SK-N-SH (cell line): ENCODE measurements around the gene ACOT4. TPM values are rescaled to one million over a fixed set of nuclear protein-coding genes. Genes with fewer than 3 reads are reported as not detected.
"Not testable (repeated sequence)": the region's sequence is repeated elsewhere in the genome, so short reads cannot be mapped to it uniquely, and the experiment has no call there.

Source experiments
- CTCF ChIA-PET: fragments of 300-600, 350-600 bp; formaldehyde crosslinking; extraction: SDS; loops from one replicate; lab custom pipeline; 2021; lab: Yijun Ruan, JAX
- POLR2A ChIA-PET: fragments of 350-600 bp; sonication (Branson Sonifier 250); formaldehyde crosslinking; extraction: SDS; loops from one replicate; lab custom pipeline; 2020; ENCODE audit warnings: antibody characterized with exemption, inconsistent platforms; lab: Yijun Ruan, JAX
- DNase-seq: peaks from one replicate; pipeline ENCODE4 v3.0.0; 2012
- H2AFZ ChIP-seq: fragments of 200-600 bp; sonication (generic); 2 replicates; pipeline ENCODE4 v1.8.1; 2016; ENCODE audit warnings: antibody characterized with exemption, mild to moderate bottlenecking, low read depth
- H3F3A ChIP-seq: fragments of 200-600 bp; sonication (generic); replicated peaks from 2 replicates; pipeline ENCODE3; 2016; ENCODE audit warnings: antibody characterized with exemption, mild to moderate bottlenecking; ENCODE audit not compliant: insufficient read depth
- H3K27ac ChIP-seq, 2 experiments: fragments of 200-500 bp in 1 of 2; fragments of 200-600 bp in 1 of 2; sonication (Bioruptor generic) in 1 of 2; sonication (generic), shearing (Covaris generic) in 1 of 2; 2 replicates each; pipeline versions ENCODE4 v1.5.1 to v1.6.1; 2014 to 2016; ENCODE audit warnings: low read depth in 2 of 2, inconsistent platforms in 1 of 2, low read length in 1 of 2, mild to moderate bottlenecking in 1 of 2, mixed read lengths in 1 of 2
- H3K27me3 ChIP-seq: fragments of 200-600 bp; sonication (generic), shearing (Covaris generic); 2 replicates; pipeline ENCODE4 v1.6.1; 2016; ENCODE audit warnings: mixed run types; ENCODE audit not compliant: insufficient read depth
- H3K36me3 ChIP-seq, 2 experiments: fragments of 200-500 bp in 1 of 2; fragments of 200-600 bp in 1 of 2; sonication (Bioruptor generic) in 1 of 2; sonication (generic) in 1 of 2; replicated peaks in 1 of 2; 2 replicates each; pipeline versions ENCODE3 to v1.5.1; 2014 to 2016; ENCODE audit warnings: low read length in 1 of 2, mild to moderate bottlenecking in 1 of 2; ENCODE audit not compliant: insufficient read depth in 2 of 2, control insufficient read depth in 1 of 2
- H3K4me1 ChIP-seq, 2 experiments: fragments of 200-500 bp in 1 of 2; fragments of 200-600 bp in 1 of 2; sonication (Bioruptor generic) in 1 of 2; sonication (generic), shearing (Covaris generic) in 1 of 2; 2 replicates each; pipeline versions ENCODE4 v1.5.1 to v1.6.1; 2014 to 2016; ENCODE audit warnings: low read depth in 1 of 2, low read length in 1 of 2, mixed run types in 1 of 2; ENCODE audit not compliant: insufficient read depth in 2 of 2, control insufficient read depth in 1 of 2
- H3K4me2 ChIP-seq: fragments of 200-600 bp; sonication (generic), shearing (Covaris generic); 2 replicates; pipeline ENCODE4 v1.6.1; 2017; ENCODE audit warnings: mixed run types
- H3K4me3 ChIP-seq, 2 experiments: fragments of 200-500 bp in 1 of 2; fragments of 200-600 bp in 1 of 2; sonication (Bioruptor generic) in 1 of 2; sonication (generic), shearing (Covaris generic) in 1 of 2; 2 replicates each; pipeline versions ENCODE4 v1.5.1 to v1.8.1; 2014 to 2016; ENCODE audit warnings: low read depth in 2 of 2, inconsistent platforms in 1 of 2, low read length in 1 of 2, mild to moderate bottlenecking in 1 of 2, mixed read lengths in 1 of 2, moderate library complexity in 1 of 2
- H3K79me2 ChIP-seq: fragments of 200-600 bp; sonication (generic); 2 replicates; pipeline ENCODE4 v1.8.1; 2017; ENCODE audit warnings: mild to moderate bottlenecking; ENCODE audit not compliant: insufficient read depth
- H3K9ac ChIP-seq: fragments of 200-600 bp; sonication (generic); 2 replicates; pipeline ENCODE4 v1.6.1; 2017; ENCODE audit warnings: mixed run types
- H3K9me2 ChIP-seq: fragments of 200-600 bp; sonication (generic); 2 replicates; pipeline ENCODE4 v1.6.1; 2017; ENCODE audit warnings: mixed run types
- H3K9me3 ChIP-seq: fragments of 200-600 bp; sonication (generic); 2 replicates; pipeline ENCODE4 v1.6.1; 2017; ENCODE audit warnings: mixed run types, mild to moderate bottlenecking, moderate library complexity
- H4K20me1 ChIP-seq: fragments of 200-600 bp; sonication (generic); 2 replicates; pipeline ENCODE4 v1.6.1; 2017; ENCODE audit warnings: mild to moderate bottlenecking, mixed run types; ENCODE audit not compliant: insufficient read depth
- YY1 ChIP-seq: IDR thresholded peaks from 2 replicates; pipeline ENCODE4 v1.4.0; 2012; ENCODE audit warnings: low read depth, mild to moderate bottlenecking
- WGBS: methylation state at CpG from one replicate; pipeline ENCODE4 v1.1.6; 2017; ENCODE audit warnings: low lambda C conversion rate; 5-methylcytosine and 5-hydroxymethylcytosine counted together
- polyA plus RNA-seq, 3 experiments: library from polyadenylated mRNA; depleted of rRNA; stranded (reverse); fragments of >200 nt; gene quantifications; 2 replicates each; pipeline ENCODE4 v1.2.3, GENCODE V29; 2012

The ACOT4 gene
- polyA plus RNA-seq, 1 of the 3 experiments (the other 2 are of a cell fraction) = 0.12 TPM

DNA sequence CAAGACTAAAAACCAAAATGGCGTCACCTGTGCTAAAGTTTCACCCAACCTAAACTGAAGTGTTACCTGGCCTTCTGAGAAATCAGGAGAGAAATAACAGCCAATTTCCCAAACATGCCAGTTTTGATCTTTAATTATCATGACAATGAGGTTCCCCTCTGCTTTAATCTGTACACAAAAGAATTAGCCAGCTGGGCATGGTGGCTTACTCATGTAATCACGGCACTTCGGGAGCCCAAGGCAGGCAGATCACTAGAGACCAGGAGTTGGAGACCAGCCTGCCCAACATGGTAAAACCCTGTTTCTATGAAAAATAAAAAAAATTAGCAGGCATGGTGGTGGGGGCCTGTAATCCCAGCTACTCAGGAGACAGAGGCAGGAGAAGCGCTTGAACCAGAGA is 37.8 kb upstream of the ACOT4 start:
- Histone ChIP-seq H3K9me2 (no peaks in the 10 kb centered on the region), H3K4me3 (no peak overlapping the region), H2AFZ (no peak overlapping the region), H3K27me3 (no peaks in the 10 kb centered on the region), H3K4me1 (no peaks in the 10 kb centered on the region), H3K9me3 (no peaks in the 10 kb centered on the region), H3K9ac (no peak overlapping the region), H4K20me1 (no peaks in the 10 kb centered on the region), H3K36me3 (no peaks in the 10 kb centered on the region), H3K4me2 (no peak overlapping the region), H3K79me2 (no peaks in the 10 kb centered on the region), H3K27ac (no peak overlapping the region), H3F3A (no peaks in the 10 kb centered on the region)
- CTCF ChIA-PET = no interaction called here
- POLR2A ChIA-PET = no interaction called here
- no peak for DNase-seq
- no peak for TF ChIP-seq YY1
- WGBS = 100% methylated on average over 1 of the region's 4 CpGs

DNA sequence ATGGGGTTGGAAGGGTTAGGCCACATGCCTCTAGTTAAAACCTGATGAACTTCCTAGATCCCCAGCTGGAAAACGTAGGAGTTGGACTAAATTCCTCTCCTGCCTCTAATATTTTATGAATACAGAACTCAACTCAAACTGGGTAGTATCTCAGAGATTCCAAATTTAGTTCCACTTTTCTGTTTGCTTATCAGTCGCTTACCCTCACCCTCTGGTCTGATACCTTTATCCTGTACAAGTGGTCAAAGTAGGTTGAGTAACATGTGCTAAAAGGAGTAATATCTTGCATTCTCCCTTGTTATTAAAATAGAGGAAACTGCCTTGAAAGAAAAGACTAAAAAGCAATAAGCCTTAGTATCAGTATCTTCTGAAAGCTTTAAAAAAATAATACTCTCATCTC is 34.5 kb upstream of the ACOT4 start:
- CTCF ChIA-PET, H3K79me2 ChIP-seq, H3K27ac ChIP-seq, H3F3A ChIP-seq, H3K9ac ChIP-seq, H3K4me2 ChIP-seq, H4K20me1 ChIP-seq, H3K9me2 ChIP-seq, H2AFZ ChIP-seq, POLR2A ChIA-PET, H3K36me3 ChIP-seq, H3K9me3 ChIP-seq, H3K4me3 ChIP-seq, H3K4me1 ChIP-seq, H3K27me3 ChIP-seq, DNase-seq: not testable (repeated sequence)
- no CpG with 5 or more reads among the region's 2 CpGs for WGBS

DNA sequence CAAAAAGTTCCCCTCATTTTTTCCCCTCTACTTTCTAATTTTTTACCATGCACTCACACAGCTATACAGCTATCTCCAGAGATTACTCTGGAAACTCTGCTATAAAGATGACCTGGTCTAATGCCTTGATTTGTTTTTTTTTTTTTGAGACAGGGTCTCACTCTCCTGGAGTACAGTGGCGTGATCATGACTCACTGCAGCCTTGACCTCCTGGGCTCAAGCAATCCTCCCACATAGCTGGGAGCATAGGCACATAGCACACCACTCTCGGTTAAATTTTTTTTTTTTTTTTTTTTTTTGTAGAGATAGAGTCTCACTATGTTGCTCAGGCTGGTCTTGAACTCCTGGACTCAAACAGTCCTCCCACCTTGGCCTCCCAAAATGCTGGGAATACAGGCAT is 33.4 kb upstream of the ACOT4 start:
- H3K4me2 ChIP-seq, H3K9me2 ChIP-seq, DNase-seq, H3K9ac ChIP-seq, H3K27ac ChIP-seq, H3F3A ChIP-seq, H3K4me1 ChIP-seq, H3K27me3 ChIP-seq, H3K4me3 ChIP-seq, CTCF ChIA-PET, H3K79me2 ChIP-seq, POLR2A ChIA-PET, H3K9me3 ChIP-seq, H4K20me1 ChIP-seq, H2AFZ ChIP-seq, H3K36me3 ChIP-seq: not testable (repeated sequence)
- WGBS = 100% methylated on average over 1 of the region's 2 CpGs

DNA sequence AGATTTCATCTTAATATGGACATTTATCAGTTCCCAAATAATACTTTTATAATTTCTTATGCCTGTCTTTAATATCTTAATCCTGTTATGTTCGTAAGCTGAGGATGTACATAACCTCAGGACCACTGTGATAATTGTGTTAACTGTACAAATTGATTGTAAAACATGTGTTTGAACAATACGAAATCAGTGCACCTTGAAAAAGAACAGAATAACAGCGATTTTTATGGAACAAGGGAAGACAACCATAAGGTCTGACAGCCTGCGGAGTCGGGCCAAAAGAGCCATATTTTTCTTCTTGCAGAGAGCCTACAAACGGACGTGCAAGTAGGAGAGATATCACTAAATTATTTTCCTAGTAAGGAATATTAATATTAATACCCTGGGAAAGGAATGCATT is 29.4 kb upstream of the ACOT4 start:
- H3K9me2 ChIP-seq, H3K4me3 ChIP-seq, H3K4me2 ChIP-seq, H3K4me1 ChIP-seq, H3K9me3 ChIP-seq, DNase-seq, H3K36me3 ChIP-seq, H3K27me3 ChIP-seq, H3K9ac ChIP-seq, POLR2A ChIA-PET, H2AFZ ChIP-seq, H3K27ac ChIP-seq, CTCF ChIA-PET, H4K20me1 ChIP-seq, H3K79me2 ChIP-seq, H3F3A ChIP-seq: not testable (repeated sequence)
- 92% methylated on average over 7 of the region's 7 CpGs for WGBS

DNA sequence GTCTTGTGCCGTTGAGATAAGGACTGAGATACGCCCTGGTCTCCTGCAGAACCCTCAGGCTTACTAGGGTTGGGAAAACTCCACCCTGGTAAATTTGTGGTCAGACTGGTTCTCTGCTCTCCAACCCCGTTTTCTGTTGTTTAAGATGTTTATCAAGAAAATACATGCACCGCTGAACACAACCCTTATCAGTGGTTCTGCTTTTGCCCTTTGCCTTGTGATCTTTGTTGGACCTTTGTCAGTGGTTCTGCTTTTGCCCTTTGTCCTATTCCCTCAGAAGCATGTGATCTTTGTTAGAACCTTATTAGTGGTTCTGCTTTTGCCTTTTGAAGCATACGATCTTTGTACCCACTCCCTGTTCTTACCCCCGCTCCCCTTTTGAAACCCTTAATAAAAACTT is 29.0 kb upstream of the ACOT4 start:
- H3K79me2 ChIP-seq, DNase-seq, H2AFZ ChIP-seq, H3K9me2 ChIP-seq, POLR2A ChIA-PET, CTCF ChIA-PET, H3K4me2 ChIP-seq, H3K4me1 ChIP-seq, H3K9ac ChIP-seq, H3K27me3 ChIP-seq, H4K20me1 ChIP-seq, H3F3A ChIP-seq, H3K36me3 ChIP-seq, H3K4me3 ChIP-seq, H3K27ac ChIP-seq, H3K9me3 ChIP-seq: not testable (repeated sequence)
- 88% methylated on average over 6 of the region's 6 CpGs for WGBS

DNA sequence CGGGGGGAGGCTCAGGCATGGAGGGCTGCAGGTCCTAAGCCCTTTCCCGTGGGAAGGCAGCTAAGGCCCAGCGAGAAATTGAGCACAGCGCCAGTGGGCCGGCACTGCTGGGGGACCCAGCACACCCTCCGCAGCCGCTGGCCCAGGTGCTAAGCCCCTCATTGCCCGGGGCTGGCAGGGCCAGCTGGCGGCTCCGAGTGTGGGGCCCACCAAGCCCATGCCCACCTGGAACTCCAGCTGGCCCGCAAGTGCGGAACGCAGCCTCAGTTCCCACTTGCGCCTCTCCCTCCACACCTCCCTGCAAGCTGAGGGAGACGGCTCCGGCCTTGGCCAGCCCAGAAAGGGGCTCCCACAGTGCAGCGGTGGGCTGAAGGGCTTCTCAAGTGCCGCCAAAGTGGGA is 25.2 kb upstream of the ACOT4 start:
- WGBS = 97% methylated on average over 12 of the region's 18 CpGs
- H4K20me1 ChIP-seq, DNase-seq, POLR2A ChIA-PET, H3K27me3 ChIP-seq, H3K4me2 ChIP-seq, H3K36me3 ChIP-seq, H3K9me3 ChIP-seq, H3K4me3 ChIP-seq, H2AFZ ChIP-seq, H3K9me2 ChIP-seq, H3K9ac ChIP-seq, H3K27ac ChIP-seq, H3F3A ChIP-seq: not testable (repeated sequence)
- Histone ChIP-seq H3K4me1 (peaks cover 5 to 12% of the 10 kb centered on the region in 2 experiments; a peak in 3 of 4 replicates), H3K79me2 (peaks cover 14% of the 10 kb centered on the region)
- CTCF ChIA-PET = interaction anchor here (0.9 to 2.3 kb wide), 2 partner anchors 40 to 58 kb away, joined by 3 to 10 read pairs; no protein-coding TSS in a partner anchor
